ENCODE measurements around the gene SLC37A1.

The SLC37A1 gene

GRCh38 chr21:42570841-42571387 lies 57.3 kb downstream of the SLC37A1 start:
- TF ChIP-seq, protein P1, sequence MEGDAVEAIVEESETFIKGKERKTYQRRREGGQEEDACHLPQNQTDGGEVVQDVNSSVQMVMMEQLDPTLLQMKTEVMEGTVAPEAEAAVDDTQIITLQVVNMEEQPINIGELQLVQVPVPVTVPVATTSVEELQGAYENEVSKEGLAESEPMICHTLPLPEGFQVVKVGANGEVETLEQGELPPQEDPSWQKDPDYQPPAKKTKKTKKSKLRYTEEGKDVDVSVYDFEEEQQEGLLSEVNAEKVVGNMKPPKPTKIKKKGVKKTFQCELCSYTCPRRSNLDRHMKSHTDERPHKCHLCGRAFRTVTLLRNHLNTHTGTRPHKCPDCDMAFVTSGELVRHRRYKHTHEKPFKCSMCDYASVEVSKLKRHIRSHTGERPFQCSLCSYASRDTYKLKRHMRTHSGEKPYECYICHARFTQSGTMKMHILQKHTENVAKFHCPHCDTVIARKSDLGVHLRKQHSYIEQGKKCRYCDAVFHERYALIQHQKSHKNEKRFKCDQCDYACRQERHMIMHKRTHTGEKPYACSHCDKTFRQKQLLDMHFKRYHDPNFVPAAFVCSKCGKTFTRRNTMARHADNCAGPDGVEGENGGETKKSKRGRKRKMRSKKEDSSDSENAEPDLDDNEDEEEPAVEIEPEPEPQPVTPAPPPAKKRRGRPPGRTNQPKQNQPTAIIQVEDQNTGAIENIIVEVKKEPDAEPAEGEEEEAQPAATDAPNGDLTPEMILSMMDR (IDR thresholded peaks at IDR 0.05): no peak

DNA sequence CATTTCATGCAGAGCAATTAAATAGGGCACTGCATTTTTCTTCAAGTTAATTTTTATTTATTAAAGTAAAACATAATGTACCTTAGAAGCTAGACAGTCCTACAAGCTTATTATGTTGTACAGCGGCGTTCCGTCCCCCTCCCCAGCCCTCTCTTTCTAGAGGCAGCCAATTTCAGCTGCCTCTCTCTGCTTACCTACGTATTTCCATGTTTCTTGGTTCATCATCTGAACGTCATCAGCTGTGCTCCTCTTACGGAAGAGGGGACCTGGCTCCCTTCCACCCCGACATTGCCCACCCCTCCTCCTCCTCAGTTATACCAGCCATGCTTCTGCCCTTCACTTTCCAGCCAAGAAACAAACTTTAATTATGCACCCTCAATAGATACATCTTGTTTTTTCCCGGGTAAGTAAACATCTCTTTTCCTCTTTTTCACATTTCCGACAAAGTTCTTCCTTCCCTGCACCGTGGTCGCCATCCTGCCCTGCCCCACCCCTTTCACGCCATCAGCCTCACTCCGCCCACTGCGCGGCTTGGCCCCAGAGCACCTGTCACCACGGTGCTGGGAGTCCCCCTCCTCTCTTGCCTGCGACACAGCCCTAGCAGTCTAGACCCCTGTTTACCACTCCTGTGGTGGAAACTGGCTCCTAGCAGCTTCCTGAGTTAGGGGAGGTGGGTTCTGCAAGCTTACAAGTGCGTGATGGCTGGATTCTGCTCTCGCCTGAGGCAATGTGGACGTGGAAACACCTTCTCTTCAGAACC lies 57.9 kb downstream of the SLC37A1 start:
- TF ChIP-seq, protein P1 (IDR thresholded peaks at IDR 0.05): no peak

- TF ChIP-seq, protein P1 (IDR thresholded peaks at IDR 0.05): no peak
These were observed 59.3 kb downstream of the SLC37A1 start for GRCh38 chr21:42572906-42573495.

DNA sequence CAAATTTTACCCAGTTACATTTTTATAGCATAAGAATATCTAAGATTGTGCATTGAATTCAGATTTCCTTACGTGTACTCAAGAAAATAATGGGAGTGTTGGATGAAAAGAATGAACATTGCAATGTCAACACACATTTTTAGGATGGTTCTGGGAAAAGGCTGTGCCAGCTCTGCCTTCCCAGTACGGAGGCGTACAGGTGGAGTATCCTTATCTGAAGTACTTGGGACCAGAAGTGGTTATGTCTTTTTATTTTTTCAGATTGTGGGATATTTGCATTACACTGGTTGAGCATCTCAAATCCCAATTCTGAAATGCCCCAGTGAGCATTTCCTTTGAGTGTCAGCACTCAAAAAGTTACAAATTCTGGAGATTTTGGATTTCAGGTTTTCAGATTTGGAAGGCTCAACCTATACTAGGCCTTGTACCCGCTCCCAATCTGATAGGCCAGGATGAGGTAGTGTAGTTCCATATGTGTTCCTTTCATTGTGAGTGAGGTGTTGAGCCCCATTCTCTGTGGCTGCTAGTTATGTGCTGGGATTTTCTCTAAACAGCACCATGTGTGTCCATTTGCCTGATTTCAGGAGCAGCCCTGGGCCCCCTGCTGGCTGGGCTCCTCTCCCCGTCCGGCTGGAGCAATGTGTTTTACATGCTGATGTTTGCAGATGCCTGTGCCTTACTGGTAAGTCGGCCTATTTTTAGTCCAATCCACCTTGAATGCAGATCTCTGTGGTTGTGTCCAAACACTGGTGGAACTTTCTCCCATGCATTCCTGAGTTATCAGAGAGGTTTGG lies 60.8 kb downstream of the SLC37A1 start:
- TF ChIP-seq, protein P1 (IDR thresholded peaks at IDR 0.05): peak; percentile 34; the same call in 1 of the 2 replicates

- TF ChIP-seq, protein P1 (IDR thresholded peaks at IDR 0.05): no peak
These were observed 61.5 kb downstream of the SLC37A1 start for GRCh38 chr21:42575111-42575510.

DNA sequence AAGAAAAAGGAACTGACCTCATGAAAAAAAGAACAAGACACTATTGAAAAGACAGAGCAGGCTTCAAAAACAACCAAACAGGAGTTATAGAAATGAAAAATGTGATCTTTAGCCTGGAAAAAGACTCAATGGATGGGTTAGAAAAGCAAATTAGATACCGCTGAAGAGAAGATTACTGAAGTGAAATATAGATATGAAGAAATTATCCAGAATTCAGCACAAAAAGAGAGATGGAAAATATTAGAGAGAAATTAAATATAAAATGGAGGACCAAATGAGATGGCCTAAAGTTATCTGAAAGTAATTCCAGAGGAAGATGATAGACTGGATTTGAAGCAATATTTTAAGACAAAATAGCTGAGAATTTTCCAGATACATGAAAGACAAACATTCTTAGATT lies 63.0 kb downstream of the SLC37A1 start:
- TF ChIP-seq, protein P1 (IDR thresholded peaks at IDR 0.05): no peak

- TF ChIP-seq, protein P1 (IDR thresholded peaks at IDR 0.05): no peak
These were observed 64.4 kb downstream of the SLC37A1 start for GRCh38 chr21:42578034-42578433.
